GM15510 (cell line): ENCODE data around the gene KCTD19.
A peak's percentile ranks its signal among the peaks of the same experiment; 100 is the strongest.

ENCODE experiments used
- POLR2A ChIP-seq: IDR thresholded peaks from 3 replicates; pipeline ENCODE4 v1.6.1; 2011; ENCODE audit warnings: borderline replicate concordance; ENCODE audit not compliant: insufficient read length; ENCODE audit errors: extremely low read depth

The KCTD19 gene

GRCh38 chr16:67259705-67260104 is 66.8 kb downstream of the KCTD19 start:
- TF ChIP-seq POLR2A, result no peak

- TF ChIP-seq POLR2A, result no peak
Measured at GRCh38 chr16:67258161-67258835, 68.2 kb downstream of the KCTD19 start.

GRCh38 chr16:67257486-67258160 is 68.9 kb downstream of the KCTD19 start:
- no peak for TF ChIP-seq POLR2A

- no peak for TF ChIP-seq POLR2A
Measured at GRCh38 chr16:67256701-67257230, 69.8 kb downstream of the KCTD19 start.

- no peak for TF ChIP-seq POLR2A
Measured at GRCh38 chr16:67255553-67256221, 70.9 kb downstream of the KCTD19 start.

- no peak for TF ChIP-seq POLR2A
Measured at GRCh38 chr16:67254801-67255552, 71.6 kb downstream of the KCTD19 start.

- no peak for TF ChIP-seq POLR2A
Measured at GRCh38 chr16:67252609-67253497, 73.7 kb downstream of the KCTD19 start.

GRCh38 chr16:67250045-67250327 is 76.6 kb downstream of the KCTD19 start:
- no peak for TF ChIP-seq POLR2A

- no peak for TF ChIP-seq POLR2A
Measured at GRCh38 chr16:67249178-67250044, 77.1 kb downstream of the KCTD19 start.

GRCh38 chr16:67248401-67249177 is 78.0 kb downstream of the KCTD19 start, which contains the start of gene SLC9A5:
TSS of gene SLC9A5 (plus strand) at chr16:67248979. CDS start at chr16:67249015, 36 bp downstream.
- TF ChIP-seq POLR2A, result peak; percentile 31

GRCh38 chr16:67248073-67248400 is 78.5 kb downstream of the KCTD19 start:
- TF ChIP-seq POLR2A, result no peak
